Stimulated activated CD4-positive, alpha-beta T cell treated with anti-CD3 and anti-CD28 coated beads, TNF-alpha, amount 100 ng/mL, for 1 hour (primary cell): ENCODE results near the gene SOX15.
"Not testable (repeated sequence)": the region's sequence is repeated elsewhere in the genome, so short reads cannot be mapped to it uniquely, and the experiment has no call there.

Experiments
- DNase-seq, 3 donors: peaks; one replicate each; pipeline ENCODE4 v3.0.0-alpha.2; 2020; ENCODE audit warnings: low read depth in 3 of 3, low spot score in 1 of 3

The SOX15 gene

GRCh38 chr17:7589891-7590691, at the start of gene SOX15:
TSS of gene SOX15 (minus strand) at chr17:7590094. CDS start at chr17:7589676, 418 bp downstream.
- DNase-seq = no peak

GRCh38 chr17:7636163-7636562, 46.3 kb upstream of the SOX15 start:
- no peak for DNase-seq

GRCh38 chr17:7634384-7634783, 44.5 kb upstream of the SOX15 start:
- DNase-seq = no peak

GRCh38 chr17:7633093-7633492, 43.2 kb upstream of the SOX15 start:
- DNase-seq = no peak

- DNase-seq = no peak
Observed at GRCh38 chr17:7632492-7632894, 42.6 kb upstream of the SOX15 start.

- no peak for DNase-seq
Observed at GRCh38 chr17:7631398-7632380, 41.8 kb upstream of the SOX15 start.

GRCh38 chr17:7629939-7630571, 40.2 kb upstream of the SOX15 start, which contains the start of gene SHBG:
TSS of gene SHBG (plus strand) at chr17:7630135. CDS start at chr17:7630173, 38 bp downstream.
- DNase-seq = no peak

- DNase-seq = peak; percentile 61 to 64 (median 61)
Observed at GRCh38 chr17:7627250-7628121, 37.6 kb upstream of the SOX15 start, which contains the start of gene SAT2. TSS of gene SAT2 (minus strand) at chr17:7627821. CDS start at chr17:7627635, 186 bp downstream.

- DNase-seq = no peak
Observed at GRCh38 chr17:7626956-7627249, 37.0 kb upstream of the SOX15 start.

- DNase-seq = no peak
Observed at GRCh38 chr17:7626307-7626706, 36.4 kb upstream of the SOX15 start.

- DNase-seq = not testable (repeated sequence)
Observed at GRCh38 chr17:7625749-7626148, 35.9 kb upstream of the SOX15 start.

GRCh38 chr17:7623661-7624060, 33.8 kb upstream of the SOX15 start:
- no peak for DNase-seq

- no peak for DNase-seq
Observed at GRCh38 chr17:7620835-7621234, 30.9 kb upstream of the SOX15 start.

GRCh38 chr17:7618608-7619007, 28.7 kb upstream of the SOX15 start:
- DNase-seq = no peak

GRCh38 chr17:7615265-7615747, 25.4 kb upstream of the SOX15 start:
- no peak for DNase-seq

GRCh38 chr17:7614425-7615264, 24.8 kb upstream of the SOX15 start, which contains the start of gene FXR2:
TSS of gene FXR2 (minus strand) at chr17:7614897. CDS start at chr17:7614532, 365 bp downstream.
- DNase-seq = peak; percentile 94 to 98 (median 97)

GRCh38 chr17:7613769-7614424, 24.0 kb upstream of the SOX15 start:
- no peak for DNase-seq

GRCh38 chr17:7612294-7612640, 22.4 kb upstream of the SOX15 start:
- no peak for DNase-seq
